WTC11 (cell line): ENCODE data around the gene RPS3.

Source experiments
- KAT7 ChIP-seq: sonication (generic); formaldehyde crosslinking; IDR thresholded peaks from 2 replicates; pipeline ENCODE4 v1.8.1; 2023; ENCODE audit warnings: missing genetic modification reagents, mild to moderate bottlenecking, borderline replicate concordance
- MXD4 ChIP-seq: fragments of 250-450 bp; sonication (Bioruptor Pico); IDR thresholded peaks from 2 replicates; pipeline ENCODE4 v1.8.0; 2021; ENCODE audit warnings: mild to moderate bottlenecking, moderate library complexity, borderline replicate concordance
- NFYB ChIP-seq: sonication (generic); formaldehyde crosslinking; conservative IDR thresholded peaks from 2 replicates; pipeline ENCODE4 v1.8.0; 2022; ENCODE audit warnings: low read depth, missing genetic modification reagents
- SP1 ChIP-seq: sonication (generic); formaldehyde crosslinking; conservative IDR thresholded peaks from 2 replicates; pipeline ENCODE4 v1.8.1; 2022; ENCODE audit warnings: missing genetic modification reagents
- TEAD4 ChIP-seq: sonication (generic); formaldehyde crosslinking; IDR thresholded peaks from 2 replicates; pipeline ENCODE4 v1.8.0; 2022; ENCODE audit warnings: mild to moderate bottlenecking, missing genetic modification reagents
- ZNF138 ChIP-seq: sonication (generic); formaldehyde crosslinking; conservative IDR thresholded peaks from 2 replicates; pipeline ENCODE4 v1.8.1; 2022; ENCODE audit warnings: mild to moderate bottlenecking, moderate library complexity, missing genetic modification reagents
- TF ChIP-seq, protein P1 (sequence below): fragments of 200-600 bp; IDR thresholded peaks from 2 replicates; pipeline ENCODE4 v1.8.0; 2022; ENCODE audit warnings: antibody characterized with exemption
- TF ChIP-seq, protein P2 (sequence below): sonication (generic); formaldehyde crosslinking; IDR thresholded peaks from 2 replicates; pipeline ENCODE4 v1.8.1; 2023; ENCODE audit warnings: mild to moderate bottlenecking, missing genetic modification reagents
- TF ChIP-seq, protein P3 (sequence below): sonication (generic); formaldehyde crosslinking; IDR thresholded peaks from 2 replicates; pipeline ENCODE4 v1.8.1; 2022; ENCODE audit warnings: missing genetic modification reagents, borderline replicate concordance
- TF ChIP-seq, protein P4 (sequence below): sonication (generic); formaldehyde crosslinking; IDR thresholded peaks from 2 replicates; pipeline ENCODE4 v1.8.0; 2022; ENCODE audit warnings: mild to moderate bottlenecking, missing genetic modification reagents
- TF ChIP-seq, protein P5 (sequence below): fragments of 250-450 bp; sonication (Bioruptor Pico); IDR thresholded peaks from 2 replicates; pipeline ENCODE4 v1.9.0; 2021; ENCODE audit warnings: moderate library complexity, mild to moderate bottlenecking, inconsistent platforms, borderline replicate concordance

DNA sequence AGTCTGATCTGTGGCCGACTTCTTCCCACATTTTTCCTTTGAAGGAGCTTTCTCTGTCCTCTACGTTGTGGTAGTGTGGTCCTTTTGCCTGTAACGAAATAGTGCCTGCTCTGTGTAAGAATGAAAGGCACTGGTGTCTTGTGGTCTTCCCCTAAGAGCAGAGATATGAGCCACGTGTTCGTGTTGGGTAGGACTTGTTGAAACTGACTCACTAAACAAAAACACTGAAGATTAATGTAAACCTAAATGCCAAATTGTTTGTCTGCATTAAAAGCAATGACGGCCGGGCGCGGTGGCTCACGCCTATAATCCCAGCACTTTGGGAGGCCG is 10.1 kb upstream of the RPS3 start:
- TF ChIP-seq, protein P1, sequence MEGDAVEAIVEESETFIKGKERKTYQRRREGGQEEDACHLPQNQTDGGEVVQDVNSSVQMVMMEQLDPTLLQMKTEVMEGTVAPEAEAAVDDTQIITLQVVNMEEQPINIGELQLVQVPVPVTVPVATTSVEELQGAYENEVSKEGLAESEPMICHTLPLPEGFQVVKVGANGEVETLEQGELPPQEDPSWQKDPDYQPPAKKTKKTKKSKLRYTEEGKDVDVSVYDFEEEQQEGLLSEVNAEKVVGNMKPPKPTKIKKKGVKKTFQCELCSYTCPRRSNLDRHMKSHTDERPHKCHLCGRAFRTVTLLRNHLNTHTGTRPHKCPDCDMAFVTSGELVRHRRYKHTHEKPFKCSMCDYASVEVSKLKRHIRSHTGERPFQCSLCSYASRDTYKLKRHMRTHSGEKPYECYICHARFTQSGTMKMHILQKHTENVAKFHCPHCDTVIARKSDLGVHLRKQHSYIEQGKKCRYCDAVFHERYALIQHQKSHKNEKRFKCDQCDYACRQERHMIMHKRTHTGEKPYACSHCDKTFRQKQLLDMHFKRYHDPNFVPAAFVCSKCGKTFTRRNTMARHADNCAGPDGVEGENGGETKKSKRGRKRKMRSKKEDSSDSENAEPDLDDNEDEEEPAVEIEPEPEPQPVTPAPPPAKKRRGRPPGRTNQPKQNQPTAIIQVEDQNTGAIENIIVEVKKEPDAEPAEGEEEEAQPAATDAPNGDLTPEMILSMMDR, result no peak
- TF ChIP-seq, protein P2, sequence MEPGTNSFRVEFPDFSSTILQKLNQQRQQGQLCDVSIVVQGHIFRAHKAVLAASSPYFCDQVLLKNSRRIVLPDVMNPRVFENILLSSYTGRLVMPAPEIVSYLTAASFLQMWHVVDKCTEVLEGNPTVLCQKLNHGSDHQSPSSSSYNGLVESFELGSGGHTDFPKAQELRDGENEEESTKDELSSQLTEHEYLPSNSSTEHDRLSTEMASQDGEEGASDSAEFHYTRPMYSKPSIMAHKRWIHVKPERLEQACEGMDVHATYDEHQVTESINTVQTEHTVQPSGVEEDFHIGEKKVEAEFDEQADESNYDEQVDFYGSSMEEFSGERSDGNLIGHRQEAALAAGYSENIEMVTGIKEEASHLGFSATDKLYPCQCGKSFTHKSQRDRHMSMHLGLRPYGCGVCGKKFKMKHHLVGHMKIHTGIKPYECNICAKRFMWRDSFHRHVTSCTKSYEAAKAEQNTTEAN, result no peak
- TF ChIP-seq, protein P3, sequence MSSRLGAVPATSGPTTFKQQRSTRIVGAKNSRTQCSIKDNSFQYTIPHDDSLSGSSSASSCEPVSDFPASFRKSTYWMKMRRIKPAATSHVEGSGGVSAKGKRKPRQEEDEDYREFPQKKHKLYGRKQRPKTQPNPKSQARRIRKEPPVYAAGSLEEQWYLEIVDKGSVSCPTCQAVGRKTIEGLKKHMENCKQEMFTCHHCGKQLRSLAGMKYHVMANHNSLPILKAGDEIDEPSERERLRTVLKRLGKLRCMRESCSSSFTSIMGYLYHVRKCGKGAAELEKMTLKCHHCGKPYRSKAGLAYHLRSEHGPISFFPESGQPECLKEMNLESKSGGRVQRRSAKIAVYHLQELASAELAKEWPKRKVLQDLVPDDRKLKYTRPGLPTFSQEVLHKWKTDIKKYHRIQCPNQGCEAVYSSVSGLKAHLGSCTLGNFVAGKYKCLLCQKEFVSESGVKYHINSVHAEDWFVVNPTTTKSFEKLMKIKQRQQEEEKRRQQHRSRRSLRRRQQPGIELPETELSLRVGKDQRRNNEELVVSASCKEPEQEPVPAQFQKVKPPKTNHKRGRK (CRISPR knock-in tag), result no peak
- TF ChIP-seq NFYB (CRISPR knock-in tag) (no peak), MXD4 (CRISPR knock-in tag) (no peak), TEAD4 (CRISPR knock-in tag) (no peak), ZNF138 (CRISPR knock-in tag) (no peak), SP1 (CRISPR knock-in tag) (no peak), KAT7 (CRISPR knock-in tag) (no peak)
- TF ChIP-seq, protein P4, sequence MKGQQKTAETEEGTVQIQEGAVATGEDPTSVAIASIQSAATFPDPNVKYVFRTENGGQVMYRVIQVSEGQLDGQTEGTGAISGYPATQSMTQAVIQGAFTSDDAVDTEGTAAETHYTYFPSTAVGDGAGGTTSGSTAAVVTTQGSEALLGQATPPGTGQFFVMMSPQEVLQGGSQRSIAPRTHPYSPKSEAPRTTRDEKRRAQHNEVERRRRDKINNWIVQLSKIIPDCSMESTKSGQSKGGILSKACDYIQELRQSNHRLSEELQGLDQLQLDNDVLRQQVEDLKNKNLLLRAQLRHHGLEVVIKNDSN (CRISPR knock-in tag), result no peak
- TF ChIP-seq, protein P5, sequence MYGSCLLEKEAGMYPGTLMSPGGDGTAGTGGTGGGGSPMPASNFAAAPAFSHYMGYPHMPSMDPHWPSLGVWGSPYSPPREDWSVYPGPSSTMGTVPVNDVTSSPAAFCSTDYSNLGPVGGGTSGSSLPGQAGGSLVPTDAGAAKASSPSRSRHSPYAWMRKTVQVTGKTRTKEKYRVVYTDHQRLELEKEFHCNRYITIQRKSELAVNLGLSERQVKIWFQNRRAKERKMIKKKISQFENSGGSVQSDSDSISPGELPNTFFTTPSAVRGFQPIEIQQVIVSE (CRISPR knock-in tag), result no peak
